Measurements from ENCODE around the gene HAND1.

The HAND1 gene

DNA sequence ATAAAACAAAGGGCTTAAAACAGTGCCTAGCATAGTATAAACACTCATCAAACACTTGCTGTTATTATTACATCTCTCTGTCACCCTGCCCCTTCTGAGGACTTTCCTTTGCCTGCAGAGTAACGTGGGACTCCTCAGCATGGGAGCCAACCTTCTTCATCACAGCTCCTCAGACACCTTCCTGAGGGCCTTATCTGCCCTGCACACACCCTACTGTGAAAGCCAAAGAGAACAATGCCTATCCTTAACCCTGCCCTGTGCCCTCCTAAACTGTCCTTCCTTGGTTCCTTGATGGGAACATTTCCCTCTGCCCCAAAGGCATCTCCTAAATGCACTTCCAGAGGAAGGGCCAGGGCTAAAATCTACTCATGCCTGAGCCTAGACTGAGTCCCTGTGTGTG lies 20.6 kb upstream of the HAND1 start:
- peaks cover 93% of the 10 kb centered on the region for H3K27me3 ChIP-seq
- no peaks in the 10 kb centered on the region for H3K4me1 ChIP-seq (ENCODE audit: control insufficient read depth in 1 of 2, insufficient read depth in 1 of 2, low read depth in 1 of 2, low read length in 1 of 2)
- no peak overlapping the region for H3K27ac ChIP-seq
- no peaks in the 10 kb centered on the region for H3K36me3 ChIP-seq
- H3K4me3 ChIP-seq (ENCODE audit: low read depth in 1 of 2, low read length in 1 of 2): no peak overlapping the region
- H3K9me3 ChIP-seq: no peaks in the 10 kb centered on the region
- TF ChIP-seq, protein P1, sequence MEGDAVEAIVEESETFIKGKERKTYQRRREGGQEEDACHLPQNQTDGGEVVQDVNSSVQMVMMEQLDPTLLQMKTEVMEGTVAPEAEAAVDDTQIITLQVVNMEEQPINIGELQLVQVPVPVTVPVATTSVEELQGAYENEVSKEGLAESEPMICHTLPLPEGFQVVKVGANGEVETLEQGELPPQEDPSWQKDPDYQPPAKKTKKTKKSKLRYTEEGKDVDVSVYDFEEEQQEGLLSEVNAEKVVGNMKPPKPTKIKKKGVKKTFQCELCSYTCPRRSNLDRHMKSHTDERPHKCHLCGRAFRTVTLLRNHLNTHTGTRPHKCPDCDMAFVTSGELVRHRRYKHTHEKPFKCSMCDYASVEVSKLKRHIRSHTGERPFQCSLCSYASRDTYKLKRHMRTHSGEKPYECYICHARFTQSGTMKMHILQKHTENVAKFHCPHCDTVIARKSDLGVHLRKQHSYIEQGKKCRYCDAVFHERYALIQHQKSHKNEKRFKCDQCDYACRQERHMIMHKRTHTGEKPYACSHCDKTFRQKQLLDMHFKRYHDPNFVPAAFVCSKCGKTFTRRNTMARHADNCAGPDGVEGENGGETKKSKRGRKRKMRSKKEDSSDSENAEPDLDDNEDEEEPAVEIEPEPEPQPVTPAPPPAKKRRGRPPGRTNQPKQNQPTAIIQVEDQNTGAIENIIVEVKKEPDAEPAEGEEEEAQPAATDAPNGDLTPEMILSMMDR (IDR thresholded peaks at IDR 0.05): no peak

GRCh38 chr5:154494036-154494435 lies 16.0 kb upstream of the HAND1 start:
- TF ChIP-seq, protein P1 (IDR thresholded peaks at IDR 0.05): no peak
- Histone ChIP-seq H3K4me3 (ENCODE audit: low read depth in 1 of 2, low read length in 1 of 2) (no peak overlapping the region), H3K27ac (no peak overlapping the region), H3K27me3 (peaks cover 96% of the 10 kb centered on the region), H3K36me3 (no peaks in the 10 kb centered on the region), H3K9me3 (no peaks in the 10 kb centered on the region), H3K4me1 (ENCODE audit: control insufficient read depth in 1 of 2, insufficient read depth in 1 of 2, low read depth in 1 of 2, low read length in 1 of 2) (no peaks in the 10 kb centered on the region)

DNA sequence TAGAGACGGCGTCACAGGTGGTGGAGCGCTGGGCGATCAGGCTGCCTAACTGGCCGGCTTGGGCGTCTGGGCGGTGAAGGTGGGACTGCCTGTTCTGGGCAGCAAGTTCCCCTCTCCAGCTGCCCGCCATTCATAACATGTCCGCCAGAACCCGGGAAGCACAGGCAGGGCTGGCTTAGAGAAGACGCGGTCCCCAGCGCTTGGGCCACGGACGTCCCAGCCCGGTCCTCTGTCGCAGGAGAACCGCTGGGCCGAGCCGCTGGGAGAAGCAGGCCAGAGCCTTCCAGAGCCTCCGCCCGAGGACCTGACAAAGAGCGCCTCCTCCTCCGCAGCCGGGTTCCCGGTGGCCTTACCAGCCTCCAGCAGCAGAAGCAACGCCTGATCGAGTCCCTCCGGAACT lies 15.2 kb upstream of the HAND1 start:
- Histone ChIP-seq H3K36me3 (no peaks in the 10 kb centered on the region), H3K27me3 (peaks cover 97% of the 10 kb centered on the region), H3K4me1 (ENCODE audit: control insufficient read depth in 1 of 2, insufficient read depth in 1 of 2, low read depth in 1 of 2, low read length in 1 of 2) (no peaks in the 10 kb centered on the region), H3K9me3 (no peaks in the 10 kb centered on the region), H3K27ac (no peak overlapping the region), H3K4me3 (ENCODE audit: low read depth in 1 of 2, low read length in 1 of 2) (no peak overlapping the region)
- TF ChIP-seq, protein P1 (IDR thresholded peaks at IDR 0.05): no peak

DNA sequence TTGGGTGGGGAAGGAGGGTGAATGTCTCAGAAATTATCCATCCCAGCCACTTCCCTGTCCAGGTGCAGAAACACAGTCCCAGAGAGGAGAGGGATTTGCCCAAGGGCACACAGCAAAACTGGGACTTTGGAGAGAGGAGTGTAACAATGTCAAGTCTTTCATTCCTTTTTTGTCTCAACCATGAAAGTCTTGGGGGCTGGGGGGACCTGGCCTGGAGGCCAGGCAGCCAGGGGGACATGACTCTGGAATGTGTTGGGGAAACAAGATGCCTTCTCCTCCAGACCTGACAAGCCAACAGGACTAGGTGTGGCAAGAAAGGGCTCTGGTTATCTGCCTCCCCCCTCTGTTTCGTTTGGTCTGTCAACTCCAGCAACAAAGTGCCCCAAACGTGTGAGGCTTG lies 13.9 kb upstream of the HAND1 start:
- peaks cover 97% of the 10 kb centered on the region for H3K27me3 ChIP-seq
- TF ChIP-seq, protein P1 (IDR thresholded peaks at IDR 0.05): no peak
- H3K27ac ChIP-seq: no peak overlapping the region
- no peaks in the 10 kb centered on the region for H3K4me1 ChIP-seq (ENCODE audit: control insufficient read depth in 1 of 2, insufficient read depth in 1 of 2, low read depth in 1 of 2, low read length in 1 of 2)
- H3K9me3 ChIP-seq: no peaks in the 10 kb centered on the region
- H3K36me3 ChIP-seq: no peaks in the 10 kb centered on the region
- no peak overlapping the region for H3K4me3 ChIP-seq (ENCODE audit: low read depth in 1 of 2, low read length in 1 of 2)

DNA sequence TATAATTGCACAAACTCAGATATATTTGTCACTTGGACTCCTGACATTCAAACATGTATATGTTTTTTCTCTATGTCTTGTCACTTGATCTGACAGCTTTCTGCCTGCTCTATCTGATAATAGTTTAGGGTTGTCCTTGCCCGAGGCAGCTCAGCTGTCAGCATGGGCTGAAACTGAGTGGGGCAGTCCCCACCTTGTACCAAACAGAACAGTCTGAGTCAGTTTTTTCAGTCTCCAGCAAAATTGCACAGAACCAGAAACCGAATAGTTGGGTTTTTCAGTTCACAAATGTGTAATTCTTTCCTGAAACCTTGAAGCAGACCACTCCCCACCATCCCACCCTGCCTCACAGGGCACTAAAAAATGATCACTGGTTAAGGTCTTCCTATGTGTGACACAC lies 9.5 kb upstream of the HAND1 start:
- TF ChIP-seq, protein P1 (IDR thresholded peaks at IDR 0.05): no peak
- no peaks in the 10 kb centered on the region for H3K4me1 ChIP-seq (ENCODE audit: control insufficient read depth in 1 of 2, insufficient read depth in 1 of 2, low read depth in 1 of 2, low read length in 1 of 2)
- H3K27ac ChIP-seq: no peak overlapping the region
- H3K36me3 ChIP-seq: no peaks in the 10 kb centered on the region
- H3K27me3 ChIP-seq: peaks cover 97% of the 10 kb centered on the region
- H3K9me3 ChIP-seq: no peaks in the 10 kb centered on the region
- no peak overlapping the region for H3K4me3 ChIP-seq (ENCODE audit: low read depth in 1 of 2, low read length in 1 of 2)

- no peak overlapping the region for H3K4me3 ChIP-seq (ENCODE audit: low read depth in 1 of 2, low read length in 1 of 2)
- H3K27me3 ChIP-seq: peaks cover 99% of the 10 kb centered on the region
- H3K4me1 ChIP-seq (ENCODE audit: control insufficient read depth in 1 of 2, insufficient read depth in 1 of 2, low read depth in 1 of 2, low read length in 1 of 2): no peaks in the 10 kb centered on the region
- TF ChIP-seq, protein P1 (IDR thresholded peaks at IDR 0.05): no peak
- H3K9me3 ChIP-seq: no peaks in the 10 kb centered on the region
- H3K36me3 ChIP-seq: no peaks in the 10 kb centered on the region
- H3K27ac ChIP-seq: no peak overlapping the region
These were observed 8.4 kb upstream of the HAND1 start for GRCh38 chr5:154486427-154486866.

Data from neutrophil (primary cell).